ENCODE results near the gene ELF4.
A peak's percentile ranks its signal among the peaks of the same experiment; 100 is the strongest.

Gene ELF4

GRCh38 chrX:130130990-130131389 lies 20.7 kb upstream of the ELF4 start:
- Histone ChIP-seq H3K36me3 (peaks cover 0 to 59% (median 23%) of the 10 kb centered on the region in 3 donors), H3K27me3 (no peaks in the 10 kb centered on the region), H3K9me3 (no peaks in the 10 kb centered on the region), H3K4me3 (no peak overlapping the region), H3K4me1 (no peaks in the 10 kb centered on the region), H3K27ac (no peak overlapping the region)
- DNase-seq: no peak
- TF ChIP-seq CTCF (IDR thresholded peaks at IDR 0.05): no peak
- intact Hi-C loops (cut with DNase I; ENCODE audit: low total_unique reads): no loop called here

GRCh38 chrX:130125091-130125874 lies 15.0 kb upstream of the ELF4 start:
- no peak for TF ChIP-seq CTCF (IDR thresholded peaks at IDR 0.05)
- H3K4me3 ChIP-seq: no peak overlapping the region
- intact Hi-C loops (cut with DNase I; ENCODE audit: low total_unique reads): no loop called here
- peaks cover 0 to 19% (median 11%) of the 10 kb centered on the region in 4 donors for H3K4me1 ChIP-seq
- H3K27me3 ChIP-seq: no peaks in the 10 kb centered on the region
- H3K9me3 ChIP-seq: no peaks in the 10 kb centered on the region
- DNase-seq: peak; percentile 76 to 79
- peak overlapping the region; percentile 57 to 59 for H3K27ac ChIP-seq
- peaks cover 0 to 19% (median 0%) of the 10 kb centered on the region in 3 donors for H3K36me3 ChIP-seq

GRCh38 chrX:130124577-130124976 lies 14.3 kb upstream of the ELF4 start:
- Histone ChIP-seq H3K9me3 (no peaks in the 10 kb centered on the region), H3K27me3 (no peaks in the 10 kb centered on the region), H3K36me3 (peaks cover 0 to 12% (median 0%) of the 10 kb centered on the region in 3 donors), H3K4me3 (no peak overlapping the region), H3K27ac (peak overlapping the region; percentile 57 to 59), H3K4me1 (peaks cover 0 to 23% (median 14%) of the 10 kb centered on the region in 4 donors)
- no peak for DNase-seq
- intact Hi-C loops (cut with DNase I; ENCODE audit: low total_unique reads): loop anchor here (5.0 kb wide), 1 partner anchor 42 kb away; no protein-coding TSS in a partner anchor
- no peak for TF ChIP-seq CTCF (IDR thresholded peaks at IDR 0.05)

- no peaks in the 10 kb centered on the region for H3K9me3 ChIP-seq
- DNase-seq: no peak
- no peaks in the 10 kb centered on the region for H3K36me3 ChIP-seq
- H3K27ac ChIP-seq: peak overlapping the region; percentile 75 to 77
- H3K4me3 ChIP-seq: peak overlapping the region; percentile 42 to 54
- intact Hi-C loops (cut with DNase I; ENCODE audit: low total_unique reads): loop anchor here (5.0 kb wide), 1 partner anchor 39 kb away; no protein-coding TSS in a partner anchor
- TF ChIP-seq CTCF (IDR thresholded peaks at IDR 0.05): no peak
- peaks cover 0 to 39% (median 14%) of the 10 kb centered on the region in 4 donors for H3K4me1 ChIP-seq
- no peaks in the 10 kb centered on the region for H3K27me3 ChIP-seq
Measured at GRCh38 chrX:130121505-130121800, 11.2 kb upstream of the ELF4 start.

- H3K9me3 ChIP-seq: no peaks in the 10 kb centered on the region
- peak; percentile 66 to 71 for TF ChIP-seq CTCF (IDR thresholded peaks at IDR 0.05)
- no peaks in the 10 kb centered on the region for H3K27me3 ChIP-seq
- H3K4me3 ChIP-seq: peak overlapping the region; percentile 42 to 54
- peak; percentile 83 to 88 for DNase-seq
- peak overlapping the region; percentile 75 to 77 for H3K27ac ChIP-seq
- no peaks in the 10 kb centered on the region for H3K36me3 ChIP-seq
- peaks cover 0 to 39% (median 14%) of the 10 kb centered on the region in 4 donors for H3K4me1 ChIP-seq
- intact Hi-C loops (cut with DNase I; ENCODE audit: low total_unique reads): loop anchor here (5.0 kb wide), 1 partner anchor 39 kb away; no protein-coding TSS in a partner anchor
Measured at GRCh38 chrX:130120746-130121504, 10.6 kb upstream of the ELF4 start.
